Caco-2 (cell line): ENCODE measurements around the gene ESPN. TPM values are rescaled to one million over a fixed set of nuclear protein-coding genes. Genes with fewer than 3 reads are reported as not detected.

Source experiments
- BruUV-seq: library from RNA; stranded (reverse); fragments of 400-500 nt; replicated peaks from 2 replicates; lab custom pipeline; 2021; lab: Mats Ljungman, UMichigan
- CTCF ChIA-PET: fragments of 300-600 bp; sonication (Branson Sonifier 250); formaldehyde crosslinking; loops from one replicate; lab custom pipeline; 2022; ENCODE audit warnings: antibody characterized with exemption; lab: Charles Lee
- POLR2A ChIA-PET: fragments of 300-600 bp; sonication (Branson Sonifier 250); formaldehyde crosslinking; loops from one replicate; lab custom pipeline; 2022; ENCODE audit warnings: antibody characterized with exemption; lab: Charles Lee
- DNase-seq, 2 experiments: peaks; one replicate each; pipeline versions ENCODE4 v3.0.0 to v3.0.0-alpha.2; 2020 to 2022
- H3K27me3 ChIP-seq: replicated peaks from 2 replicates; pipeline ENCODE4 v1.6.0; 2011; ENCODE audit warnings: low read length; ENCODE audit not compliant: control insufficient read depth, insufficient read depth
- H3K36me3 ChIP-seq: 2 replicates; pipeline ENCODE4 v1.5.1; 2011; ENCODE audit warnings: low read length; ENCODE audit not compliant: control insufficient read depth, insufficient read depth
- H3K4me1 ChIP-seq: fragments of 250-450 bp; sonication (Bioruptor Pico); 2 replicates; pipeline ENCODE4 v1.5.1; 2020; ENCODE audit warnings: mild to moderate bottlenecking
- H3K4me3 ChIP-seq: 2 replicates; pipeline ENCODE4 v1.5.1; 2011; ENCODE audit warnings: low read depth, mild to moderate bottlenecking, control low read depth, low read length
- H3K9me3 ChIP-seq: fragments of 250-450 bp; sonication (Bioruptor Pico); 2 replicates; pipeline ENCODE4 v1.5.1; 2020; ENCODE audit warnings: mild to moderate bottlenecking, moderate library complexity
- H3K27ac Mint-ChIP-seq: one replicate; pipeline ENCODE4 v1.8.0; 2022; ENCODE audit warnings: mixed read lengths; ENCODE audit not compliant: unreplicated experiment
- H3K27me3 Mint-ChIP-seq: one replicate; pipeline ENCODE4 v1.8.0; 2022; ENCODE audit warnings: mixed read lengths; ENCODE audit not compliant: insufficient read depth, unreplicated experiment
- H3K36me3 Mint-ChIP-seq: one replicate; pipeline ENCODE4 v1.8.0; 2022; ENCODE audit warnings: mild to moderate bottlenecking, mixed read lengths; ENCODE audit not compliant: insufficient read depth, unreplicated experiment
- H3K4me1 Mint-ChIP-seq: one replicate; pipeline ENCODE4 v1.8.0; 2022; ENCODE audit warnings: low read depth, mixed read lengths; ENCODE audit not compliant: unreplicated experiment
- H3K4me3 Mint-ChIP-seq: one replicate; pipeline ENCODE4 v1.8.0; 2022; ENCODE audit warnings: mild to moderate bottlenecking, moderate library complexity, mixed read lengths; ENCODE audit not compliant: unreplicated experiment
- H3K9me3 Mint-ChIP-seq: one replicate; pipeline ENCODE4 v1.8.0; 2022; ENCODE audit warnings: mixed read lengths; ENCODE audit not compliant: unreplicated experiment
- intact Hi-C: fragments of 100-400 bp; cut with micrococcal nuclease; formaldehyde crosslinking; loops from one replicate; pipeline ENCODE4 v1.10.0; 2022; ENCODE audit not compliant: unreplicated experiment
- total RNA-seq: library from RNA; stranded (reverse); gene quantifications from 2 replicates; pipeline ENCODE4 v1.2.3, GENCODE V29; 2022
- TF ChIP-seq, protein P1 (sequence below), 2 experiments: fragments of 200-600 bp in 1 of 2; IDR thresholded peaks; 1 replicate in 1 of 2; 2 replicates in 1 of 2; pipeline versions ENCODE4 v1.5.1 to v1.8.0; 2011 to 2022; ENCODE audit warnings: antibody characterized with exemption in 1 of 2, control low read depth in 1 of 2, inconsistent platforms in 1 of 2, low read depth in 1 of 2, low read length in 1 of 2, mild to moderate bottlenecking in 1 of 2, moderate library complexity in 1 of 2; ENCODE audit not compliant: insufficient read depth in 1 of 2, severe bottlenecking in 1 of 2, unreplicated experiment in 1 of 2

Gene ESPN
- total RNA-seq, 1 experiment from 2014 or later = 16.3 TPM

DNA sequence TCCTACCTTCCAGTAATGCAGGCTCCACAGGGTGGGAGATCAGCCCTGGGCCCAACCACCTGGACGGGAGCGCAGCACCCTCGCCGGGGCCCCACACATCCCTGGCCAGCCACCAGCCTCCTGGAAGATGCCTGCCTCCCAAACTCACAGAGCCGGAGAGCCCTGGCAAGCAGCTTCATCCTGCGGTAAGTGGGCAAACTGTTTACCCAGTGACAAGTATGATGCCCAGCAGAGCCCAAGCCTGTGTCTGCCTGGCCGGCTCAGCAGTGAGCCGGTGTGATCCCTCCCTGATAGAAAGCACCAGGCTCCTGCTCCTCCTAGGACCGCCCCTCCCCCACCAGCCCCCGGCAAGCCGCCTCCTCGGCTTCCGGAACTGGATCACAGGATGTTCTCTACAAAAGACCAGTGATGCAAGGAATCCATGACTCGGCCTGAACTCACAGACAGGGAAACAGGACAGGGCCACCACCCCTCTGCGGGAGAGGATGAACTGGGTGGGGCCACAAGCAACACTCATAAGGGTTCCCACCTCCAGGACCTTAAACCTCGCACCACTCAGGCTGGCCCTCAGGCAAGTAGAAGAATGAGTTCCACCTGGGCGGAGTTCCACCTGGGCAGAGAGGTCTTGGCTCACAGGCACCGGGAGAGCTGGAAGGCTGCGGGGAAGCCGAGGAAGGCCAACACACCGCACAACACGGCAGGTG lies 38.9 kb upstream of the ESPN start:
- no peaks in the 10 kb centered on the region for H3K36me3 Mint-ChIP-seq
- TF ChIP-seq, protein P1, sequence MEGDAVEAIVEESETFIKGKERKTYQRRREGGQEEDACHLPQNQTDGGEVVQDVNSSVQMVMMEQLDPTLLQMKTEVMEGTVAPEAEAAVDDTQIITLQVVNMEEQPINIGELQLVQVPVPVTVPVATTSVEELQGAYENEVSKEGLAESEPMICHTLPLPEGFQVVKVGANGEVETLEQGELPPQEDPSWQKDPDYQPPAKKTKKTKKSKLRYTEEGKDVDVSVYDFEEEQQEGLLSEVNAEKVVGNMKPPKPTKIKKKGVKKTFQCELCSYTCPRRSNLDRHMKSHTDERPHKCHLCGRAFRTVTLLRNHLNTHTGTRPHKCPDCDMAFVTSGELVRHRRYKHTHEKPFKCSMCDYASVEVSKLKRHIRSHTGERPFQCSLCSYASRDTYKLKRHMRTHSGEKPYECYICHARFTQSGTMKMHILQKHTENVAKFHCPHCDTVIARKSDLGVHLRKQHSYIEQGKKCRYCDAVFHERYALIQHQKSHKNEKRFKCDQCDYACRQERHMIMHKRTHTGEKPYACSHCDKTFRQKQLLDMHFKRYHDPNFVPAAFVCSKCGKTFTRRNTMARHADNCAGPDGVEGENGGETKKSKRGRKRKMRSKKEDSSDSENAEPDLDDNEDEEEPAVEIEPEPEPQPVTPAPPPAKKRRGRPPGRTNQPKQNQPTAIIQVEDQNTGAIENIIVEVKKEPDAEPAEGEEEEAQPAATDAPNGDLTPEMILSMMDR (IDR thresholded peaks at IDR 0.05; ENCODE audit: insufficient read depth in 1 of 2, low read depth in 1 of 2, low read length in 1 of 2, severe bottlenecking in 1 of 2, unreplicated experiment in 1 of 2) = no peak
- H3K27me3 ChIP-seq = no peaks in the 10 kb centered on the region
- ChIA-PET POLR2A (no interaction called here), CTCF (no interaction called here)
- no TSS peak for BruUV-seq
- H3K4me1 ChIP-seq = no peaks in the 10 kb centered on the region; the same call in 1 of the 2 replicates
- no peaks in the 10 kb centered on the region for H3K4me1 Mint-ChIP-seq
- no peaks in the 10 kb centered on the region for H3K36me3 ChIP-seq
- no peak overlapping the region for H3K4me3 ChIP-seq
- intact Hi-C loops = no loop called here
- H3K9me3 ChIP-seq = no peaks in the 10 kb centered on the region
- no peak overlapping the region for H3K4me3 Mint-ChIP-seq
- H3K9me3 Mint-ChIP-seq = no peaks in the 10 kb centered on the region
- no peaks in the 10 kb centered on the region for H3K27me3 Mint-ChIP-seq
- peak in 1 of 2 experiments; percentile 48 for DNase-seq
- no peak overlapping the region for H3K27ac Mint-ChIP-seq

DNA sequence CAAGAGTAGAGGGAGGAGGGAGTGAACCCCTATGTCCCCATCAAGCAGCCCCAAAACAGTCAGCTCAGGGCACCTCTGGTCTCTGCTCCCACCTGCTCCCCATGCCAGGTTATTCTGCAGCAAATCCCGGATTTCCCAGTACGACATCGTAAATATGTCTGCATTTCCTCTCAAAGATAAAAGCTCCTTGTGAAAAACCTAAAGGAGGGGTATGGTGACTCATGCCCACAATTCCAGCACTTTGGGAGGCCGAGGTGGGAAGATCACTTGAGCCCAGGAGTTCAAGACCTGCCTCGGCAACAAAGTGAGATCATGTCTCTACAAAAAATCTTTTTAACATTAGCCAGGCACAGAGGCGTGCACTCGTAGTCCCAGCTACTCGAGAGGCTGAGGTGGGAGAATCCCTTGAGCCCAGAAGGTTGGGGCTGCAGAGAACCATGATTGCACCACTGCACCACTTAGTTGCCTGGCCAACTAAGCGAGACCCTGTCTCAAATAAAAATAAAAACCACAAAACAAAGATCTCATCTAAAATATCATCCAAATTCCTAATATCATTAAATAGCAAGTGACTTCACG lies 38.1 kb upstream of the ESPN start:
- DNase-seq = no peak
- Histone ChIP-seq H3K27me3 (no peaks in the 10 kb centered on the region), H3K4me3 (no peak overlapping the region), H3K9me3 (no peaks in the 10 kb centered on the region), H3K36me3 (no peaks in the 10 kb centered on the region), H3K4me1 (no peaks in the 10 kb centered on the region; the same call in 1 of the 2 replicates)
- H3K27me3 Mint-ChIP-seq = no peaks in the 10 kb centered on the region
- no peaks in the 10 kb centered on the region for H3K9me3 Mint-ChIP-seq
- no TSS peak for BruUV-seq
- ChIA-PET CTCF (no interaction called here), POLR2A (no interaction called here)
- H3K4me3 Mint-ChIP-seq = no peak overlapping the region
- H3K36me3 Mint-ChIP-seq = no peaks in the 10 kb centered on the region
- H3K27ac Mint-ChIP-seq = no peak overlapping the region
- H3K4me1 Mint-ChIP-seq = no peaks in the 10 kb centered on the region
- intact Hi-C loops = no loop called here
- TF ChIP-seq, protein P1 (IDR thresholded peaks at IDR 0.05; ENCODE audit: insufficient read depth in 1 of 2, low read depth in 1 of 2, low read length in 1 of 2, severe bottlenecking in 1 of 2, unreplicated experiment in 1 of 2) = no peak

DNA sequence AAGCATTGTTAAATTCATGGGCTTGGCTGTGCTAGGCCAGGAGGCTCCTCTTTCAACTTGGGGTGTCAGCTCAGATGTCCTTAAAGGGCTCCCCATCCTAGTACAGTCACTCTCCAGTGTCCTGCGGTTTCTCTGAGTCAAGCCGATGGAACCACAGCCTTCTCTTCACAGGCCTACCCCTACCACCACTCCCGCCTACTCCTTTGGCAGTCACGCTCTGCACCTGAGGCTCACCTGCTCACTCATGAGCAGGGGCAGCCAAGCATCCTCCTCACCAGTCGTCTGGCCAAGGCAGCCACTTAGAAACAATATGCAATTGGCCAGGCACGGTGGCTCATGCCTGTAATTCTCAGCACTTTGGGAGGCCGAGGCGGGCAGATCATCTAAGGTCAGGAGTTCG lies 34.6 kb upstream of the ESPN start:
- peaks cover 3% of the 10 kb centered on the region; the same call in 1 of the 2 replicates for H3K4me1 ChIP-seq
- Mint-ChIP-seq H3K27ac (no peak overlapping the region), H3K4me3 (no peak overlapping the region), H3K9me3 (no peaks in the 10 kb centered on the region), H3K4me1 (no peaks in the 10 kb centered on the region), H3K27me3 (no peaks in the 10 kb centered on the region), H3K36me3 (peaks cover 7% of the 10 kb centered on the region)
- H3K4me3 ChIP-seq = no peak overlapping the region
- H3K36me3 ChIP-seq = no peaks in the 10 kb centered on the region
- no peaks in the 10 kb centered on the region for H3K27me3 ChIP-seq
- ChIA-PET POLR2A (no interaction called here), CTCF (no interaction called here)
- TF ChIP-seq, protein P1 (IDR thresholded peaks at IDR 0.05; ENCODE audit: insufficient read depth in 1 of 2, low read depth in 1 of 2, low read length in 1 of 2, severe bottlenecking in 1 of 2, unreplicated experiment in 1 of 2) = no peak
- intact Hi-C loops = no loop called here
- no peak for DNase-seq
- no TSS peak for BruUV-seq
- H3K9me3 ChIP-seq = no peaks in the 10 kb centered on the region
